Lung microvascular endothelial cell (primary cell): Measurements from ENCODE around the gene TCL1A. TPM values are rescaled to one million over a fixed set of nuclear protein-coding genes. Genes with fewer than 3 reads are reported as not detected.
"Not testable (repeated sequence)": the region's sequence is repeated elsewhere in the genome, so short reads cannot be mapped to it uniquely, and the experiment has no call there.

ENCODE experiments used
- DNase-seq, 2 donors: peaks; one replicate each; pipeline versions ENCODE4 v3.0.0 to v3.0.0-alpha.2; 2010; ENCODE audit warnings: low read depth in 2 of 2
- total RNA-seq: library from RNA; depleted of rRNA; stranded (reverse); fragments of >200 nt; gene quantifications from 2 replicates; pipeline ENCODE4 v1.2.1, GENCODE V29; 2014

Gene TCL1A
- total RNA-seq: not detected in 2 replicates

DNA sequence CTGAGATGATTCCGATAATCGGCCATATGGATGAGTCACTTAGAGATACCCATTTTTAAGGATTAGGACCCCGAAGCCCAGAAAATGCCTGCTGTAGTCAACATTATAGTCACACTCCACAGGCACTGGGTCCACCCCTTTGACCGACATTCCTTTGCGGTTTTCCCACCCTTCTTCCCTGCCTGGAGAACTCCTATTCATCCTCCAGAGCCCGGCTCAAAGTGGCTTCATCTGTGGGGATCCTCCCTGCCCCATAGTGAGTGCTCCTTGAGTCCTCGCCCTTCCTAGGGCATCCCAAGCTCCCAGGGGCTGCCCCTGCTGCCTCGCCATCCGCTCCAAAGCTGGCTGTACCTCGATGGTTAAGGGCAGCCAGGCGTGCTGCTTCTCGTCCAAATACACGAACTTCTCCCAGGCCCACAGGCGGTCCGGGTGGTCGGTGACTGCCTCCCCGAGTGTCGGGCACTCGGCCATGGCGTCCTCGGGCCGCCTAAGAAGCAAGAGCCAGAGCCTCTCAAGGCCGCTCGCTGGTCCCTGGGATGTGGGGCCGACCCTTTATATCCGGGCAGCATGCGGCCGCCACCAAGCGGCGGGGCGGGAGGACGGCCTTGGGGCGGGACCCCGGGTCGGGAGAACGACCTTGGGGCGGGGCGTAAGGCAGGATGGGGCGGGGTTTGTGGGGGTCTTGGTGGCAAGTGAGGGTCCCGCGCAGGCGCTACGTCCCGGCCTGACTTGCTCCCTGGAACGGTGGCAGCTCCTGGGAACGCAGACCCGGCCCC, at the start of gene TCL1A:
Gene TCL1A (minus strand): TSS at position 530 of the 776 bp plus-strand sequence. CDS start 59 bp downstream, at position 471.
- no peak for DNase-seq

DNA sequence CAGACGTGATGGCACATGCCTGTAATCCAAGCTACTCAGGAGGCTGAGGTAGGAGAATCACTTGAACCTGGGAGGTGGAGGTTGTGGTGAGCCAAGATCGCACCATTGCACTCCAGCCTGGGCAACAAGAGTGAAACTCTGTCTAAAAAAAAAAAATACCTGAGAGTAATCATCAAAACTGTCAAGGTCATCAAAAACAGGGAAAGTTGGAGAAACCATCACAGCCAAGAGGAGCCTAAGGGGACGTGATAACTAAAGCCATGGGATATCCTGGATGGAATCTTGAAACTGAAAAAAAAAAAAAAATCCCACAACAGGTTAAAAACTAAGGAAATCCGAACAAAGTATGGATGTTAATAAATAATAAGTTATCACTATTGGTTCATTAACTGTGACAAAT, 49.1 kb upstream of the TCL1A start:
- DNase-seq: not testable (repeated sequence)

- DNase-seq: no peak
Measured at GRCh38 chr14:95761436-95761835, 47.5 kb upstream of the TCL1A start.

DNA sequence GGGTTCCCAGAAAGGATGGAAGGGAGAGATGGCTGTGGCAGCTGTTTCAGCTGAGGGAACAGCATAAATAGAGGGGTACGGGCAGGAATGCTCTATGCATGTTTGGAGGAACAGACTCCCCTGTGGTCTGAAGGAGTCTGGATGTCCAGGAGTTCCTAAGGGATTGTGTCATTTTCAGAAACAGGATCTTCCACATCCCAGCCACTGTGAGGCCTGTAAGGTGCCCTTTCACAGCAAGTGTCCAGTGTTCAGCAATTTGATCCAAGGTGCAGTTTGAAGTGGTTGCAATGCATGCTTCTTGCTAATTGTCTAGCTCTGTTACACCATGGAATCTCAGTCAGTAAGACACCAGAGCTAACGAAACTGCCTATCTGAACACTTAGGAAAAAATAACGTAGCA, 46.7 kb upstream of the TCL1A start:
- no peak for DNase-seq

GRCh38 chr14:95759941-95760340, 46.0 kb upstream of the TCL1A start:
- no peak for DNase-seq

- no peak for DNase-seq
Measured at GRCh38 chr14:95758331-95758730, 44.4 kb upstream of the TCL1A start.

DNA sequence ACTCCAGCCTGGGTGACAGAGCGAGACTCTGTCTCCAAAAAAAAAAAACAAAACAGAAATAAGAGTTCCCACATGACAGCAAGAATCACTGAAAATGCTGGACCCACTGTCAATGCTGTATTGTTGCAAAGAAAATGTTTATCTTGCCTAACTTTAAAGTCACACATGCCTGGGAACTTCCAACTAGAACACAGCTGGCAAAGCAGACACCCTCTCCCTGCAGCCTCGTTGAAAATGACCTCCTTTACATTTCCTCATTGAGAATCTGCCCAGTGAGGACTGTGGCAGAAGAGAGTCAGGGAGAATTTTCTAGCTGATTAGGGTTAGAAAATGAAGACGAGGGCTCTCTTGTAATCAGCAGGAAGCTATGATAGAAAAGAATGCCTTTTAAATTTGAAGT, 42.8 kb upstream of the TCL1A start:
- no peak for DNase-seq

DNA sequence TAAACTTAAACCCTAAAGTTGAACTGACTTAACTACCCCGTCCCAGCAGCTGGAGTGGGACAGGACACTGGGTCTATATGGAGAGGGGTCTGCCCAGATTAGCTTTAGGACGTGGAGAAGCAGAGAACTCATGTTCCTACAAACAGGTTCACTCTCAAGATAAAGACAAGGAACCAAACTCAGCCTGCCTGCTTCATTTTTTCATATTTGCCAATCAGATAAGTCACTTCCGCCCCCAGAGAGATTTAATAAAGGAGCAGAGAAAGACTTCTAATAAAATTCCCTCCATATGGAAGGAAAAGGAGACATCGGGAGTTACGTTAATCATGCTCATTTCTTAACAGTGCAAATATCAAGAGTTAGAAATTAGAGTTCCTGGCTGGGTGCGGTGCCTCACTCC, 42.2 kb upstream of the TCL1A start:
- no peak for DNase-seq

GRCh38 chr14:95741781-95742180, 27.9 kb upstream of the TCL1A start:
- DNase-seq: no peak

- DNase-seq: no peak
Measured at GRCh38 chr14:95741038-95741490, 27.1 kb upstream of the TCL1A start.

- DNase-seq: no peak
Measured at GRCh38 chr14:95739356-95739755, 25.4 kb upstream of the TCL1A start.

DNA sequence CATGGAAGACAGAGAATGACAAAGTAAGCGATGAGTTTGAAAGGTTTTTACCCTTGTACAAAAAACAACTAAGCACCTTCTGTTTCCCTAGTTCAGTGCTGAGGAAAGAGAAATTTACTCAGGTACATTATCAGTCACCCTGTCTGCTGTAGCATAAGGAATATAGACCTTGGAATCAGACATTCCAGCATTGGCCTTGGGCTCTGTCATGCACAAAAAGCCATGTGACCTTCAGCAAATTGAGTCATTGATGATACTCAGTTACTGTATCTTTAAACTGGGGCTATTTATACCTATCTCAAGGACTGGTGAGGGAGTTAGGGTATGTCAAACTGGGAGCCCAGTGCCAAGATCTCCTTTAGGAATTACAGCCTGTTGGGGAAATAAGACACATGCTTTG, 19.3 kb upstream of the TCL1A start:
- no peak for DNase-seq

- no peak for DNase-seq
Measured at GRCh38 chr14:95730126-95730525, 16.2 kb upstream of the TCL1A start.

- DNase-seq: not testable (repeated sequence)
Measured at GRCh38 chr14:95729402-95730028, 15.6 kb upstream of the TCL1A start.

- no peak for DNase-seq
Measured at GRCh38 chr14:95727056-95727700, 13.3 kb upstream of the TCL1A start.

DNA sequence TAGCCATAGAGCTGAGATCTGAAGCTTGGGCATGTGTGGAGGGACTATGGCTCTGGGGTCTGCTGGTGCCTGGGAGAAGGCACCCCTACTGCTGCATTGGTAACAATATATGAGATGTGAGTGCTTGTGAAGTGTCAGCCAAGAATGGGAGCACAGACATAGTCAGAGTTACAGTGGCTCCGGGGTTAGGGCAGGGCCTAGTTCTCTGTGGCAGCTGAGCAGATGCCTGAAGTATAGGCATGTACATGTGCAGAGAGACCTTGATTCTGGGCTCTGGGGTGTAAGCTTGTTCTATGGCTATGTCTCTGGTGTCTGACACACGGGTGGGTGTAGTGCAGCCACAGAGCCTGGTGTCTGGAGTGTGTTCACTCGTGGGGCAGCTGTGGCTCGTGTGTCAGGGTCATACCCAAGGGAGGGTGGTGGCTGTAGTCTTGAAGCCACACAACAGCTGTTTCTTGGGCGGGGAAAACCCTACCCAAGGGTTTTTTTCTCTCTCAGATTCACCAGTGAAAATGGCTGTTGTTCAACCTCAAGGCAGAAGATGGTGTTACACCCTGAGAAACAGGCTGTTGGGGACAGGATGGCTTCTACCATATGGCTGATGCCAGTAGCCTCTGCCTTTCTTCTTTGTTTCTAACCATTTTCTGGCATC, 11.9 kb upstream of the TCL1A start:
- no peak for DNase-seq

- no peak for DNase-seq
Measured at GRCh38 chr14:95722525-95723190, 8.7 kb upstream of the TCL1A start.

- no peak for DNase-seq
Measured at GRCh38 chr14:95712398-95712797, 1.5 kb downstream of the TCL1A start.

DNA sequence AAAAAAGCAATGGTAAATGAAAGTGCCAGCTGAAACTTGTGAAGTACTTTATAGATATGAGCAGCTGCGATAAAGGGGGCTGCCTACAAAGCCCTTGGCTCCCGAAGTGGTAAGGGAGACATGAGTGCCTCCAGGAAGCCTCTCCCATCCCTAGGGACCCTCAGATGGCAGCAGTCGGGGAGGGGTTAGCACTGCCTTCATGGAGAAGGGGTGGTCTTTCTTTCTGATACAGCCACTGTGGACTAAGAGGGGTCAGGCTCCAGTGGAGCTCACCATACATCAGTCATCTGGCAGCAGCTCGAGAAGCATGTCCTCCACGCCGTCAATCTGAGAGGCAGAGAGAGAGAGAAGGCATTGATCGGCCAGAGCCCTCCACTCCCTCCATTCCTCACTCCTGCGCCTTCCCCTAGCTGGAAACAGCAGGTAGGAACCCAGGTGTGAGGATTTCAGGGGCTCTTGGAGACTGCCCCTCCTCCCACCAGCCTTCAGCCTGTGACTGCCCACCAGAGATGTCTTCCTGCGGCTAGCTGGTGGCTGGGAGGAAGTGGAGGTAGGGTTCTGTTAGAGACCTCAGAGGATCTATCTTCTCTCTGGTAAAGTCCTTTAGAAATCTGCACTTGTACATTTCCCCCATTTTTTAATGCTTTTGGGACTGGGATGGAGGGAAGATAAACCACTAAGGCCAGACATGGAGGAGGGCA, 2.3 kb downstream of the TCL1A start:
- DNase-seq: no peak

DNA sequence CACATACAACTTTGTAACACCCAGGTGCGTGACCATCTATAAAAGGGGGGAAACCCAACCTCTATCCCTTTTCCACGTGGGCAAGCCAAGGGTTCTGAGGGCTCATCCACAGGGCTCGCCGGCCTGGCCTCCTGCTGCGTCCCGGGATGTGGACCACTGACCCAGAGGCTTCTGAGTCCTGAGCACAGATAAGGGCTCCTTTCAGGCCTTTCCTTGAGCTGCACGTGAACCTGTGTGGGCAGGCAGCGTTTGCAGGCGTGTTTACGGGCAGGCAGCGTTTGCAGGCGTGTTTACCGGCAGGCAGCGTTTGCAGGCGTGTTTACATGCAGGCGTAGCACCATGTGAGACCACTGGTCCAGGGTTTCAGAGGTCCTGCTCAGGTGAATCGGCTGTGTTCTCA, 3.8 kb downstream of the TCL1A start:
- no peak for DNase-seq

DNA sequence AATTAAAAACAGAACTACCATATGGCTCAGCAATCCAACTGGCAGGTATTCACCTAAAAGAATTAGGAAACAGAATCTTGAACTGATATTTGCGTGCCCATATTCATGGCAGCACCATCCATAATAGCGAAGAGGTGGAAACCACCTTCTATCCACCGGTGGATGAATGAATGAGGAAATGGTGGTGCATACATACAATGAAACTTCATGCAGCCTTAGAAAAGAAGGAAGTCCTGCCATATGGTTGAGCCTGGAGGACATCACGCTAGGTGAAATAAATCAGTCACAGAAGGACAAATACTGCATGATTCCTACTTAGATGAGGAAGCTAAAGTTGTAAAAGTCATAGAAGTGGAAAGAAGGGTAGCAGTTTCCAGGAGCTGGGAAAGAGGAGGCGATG, 6.6 kb downstream of the TCL1A start:
- DNase-seq: no peak
